ENCODE data around the gene HDAC1.
"Not testable (repeated sequence)": the region's sequence is repeated elsewhere in the genome, so short reads cannot be mapped to it uniquely, and the experiment has no call there.

Gene HDAC1

DNA sequence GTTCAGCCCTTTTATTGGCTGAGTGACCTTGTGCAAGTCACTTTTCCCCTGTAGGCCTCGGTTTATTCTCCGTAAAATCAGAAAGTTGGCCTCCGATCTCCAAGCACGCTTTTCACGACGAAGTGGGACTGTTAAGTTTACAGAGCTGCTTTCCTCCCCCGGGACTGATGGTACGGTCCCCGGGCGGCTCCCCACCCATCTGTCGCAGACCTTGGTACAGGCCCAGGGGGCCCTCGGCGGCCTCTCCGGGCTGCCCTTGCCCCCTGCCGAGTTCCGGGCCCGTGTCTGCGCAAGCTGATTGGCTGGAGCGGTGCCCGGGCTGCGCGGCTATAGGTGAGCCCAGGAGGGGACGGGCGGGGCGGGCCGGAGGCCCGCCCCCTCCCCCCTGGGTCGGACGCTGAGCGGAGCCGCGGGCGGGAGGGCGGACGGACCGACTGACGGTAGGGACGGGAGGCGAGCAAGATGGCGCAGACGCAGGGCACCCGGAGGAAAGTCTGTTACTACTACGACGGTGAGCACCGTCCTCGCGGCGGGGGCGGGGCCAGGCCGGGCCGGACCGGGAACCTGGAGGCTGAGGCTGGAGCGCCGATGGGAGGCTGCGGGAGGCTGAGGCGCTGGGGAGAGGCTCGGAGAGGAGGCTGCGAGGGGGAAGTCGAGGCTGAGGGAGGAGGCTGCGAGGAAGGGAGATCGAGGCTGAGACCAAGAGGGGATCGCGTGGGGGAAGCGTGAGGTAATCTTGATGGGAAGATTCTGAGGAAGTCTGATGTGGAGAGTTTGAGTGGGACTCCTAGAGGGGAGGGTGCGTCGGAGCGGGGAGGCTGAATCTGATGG, at the start of gene HDAC1:
TSS of gene HDAC1 (plus strand) at position 376 of the 831 bp plus-strand sequence. CDS start at position 463, 87 bp downstream.
- DNase-seq, result peak; percentile 94

DNA sequence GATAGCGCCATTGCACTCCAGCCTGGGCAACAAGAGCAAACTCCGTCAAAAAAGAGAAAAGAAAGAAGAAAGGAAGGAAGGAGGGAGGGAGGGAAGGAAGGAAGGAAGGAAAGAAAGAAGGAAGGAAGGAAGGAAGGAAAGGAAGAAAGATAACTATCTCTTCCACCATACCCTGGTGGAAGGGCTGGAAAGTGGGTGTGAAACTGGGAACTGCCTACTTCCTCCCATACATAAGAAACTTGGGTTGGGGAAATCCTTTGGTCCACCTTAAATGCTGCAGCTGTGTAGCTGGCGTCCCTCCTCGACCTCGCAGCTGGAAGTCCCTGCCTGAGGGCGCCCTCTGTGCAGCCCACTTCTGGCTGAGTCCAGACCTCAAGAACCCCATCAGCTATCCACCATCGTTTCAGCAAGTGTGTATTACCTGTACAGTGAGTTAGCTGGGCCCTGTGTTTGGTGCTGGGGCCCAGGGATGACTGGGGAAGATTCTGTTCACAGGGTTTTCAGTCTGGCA, 49.5 kb upstream of the HDAC1 start:
- DNase-seq, result no peak

DNA sequence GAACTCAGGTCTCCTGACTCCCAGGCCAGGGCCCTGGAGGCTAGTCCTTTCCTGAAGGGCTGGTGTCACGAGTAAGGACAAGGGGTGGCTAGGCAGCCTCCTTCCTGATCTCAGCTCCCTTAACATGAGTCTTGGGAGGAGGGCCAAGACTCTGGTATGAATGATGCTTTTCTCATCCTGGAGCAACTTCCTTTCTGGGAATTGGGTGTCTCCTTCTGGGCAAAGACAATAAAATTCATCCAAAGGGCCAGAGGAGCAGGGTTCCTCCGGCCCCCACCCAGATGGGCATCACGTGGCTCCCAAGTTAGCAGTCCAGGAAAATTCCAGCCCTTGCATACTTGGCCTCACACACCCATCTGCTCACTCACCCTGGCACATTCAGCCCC, 45.0 kb upstream of the HDAC1 start, which contains the start of gene FAM167B:
TSS of gene FAM167B (plus strand) at position 335 of the 386 bp plus-strand sequence. CDS start 200 bp downstream, outside the sequence.
- DNase-seq, result no peak

DNA sequence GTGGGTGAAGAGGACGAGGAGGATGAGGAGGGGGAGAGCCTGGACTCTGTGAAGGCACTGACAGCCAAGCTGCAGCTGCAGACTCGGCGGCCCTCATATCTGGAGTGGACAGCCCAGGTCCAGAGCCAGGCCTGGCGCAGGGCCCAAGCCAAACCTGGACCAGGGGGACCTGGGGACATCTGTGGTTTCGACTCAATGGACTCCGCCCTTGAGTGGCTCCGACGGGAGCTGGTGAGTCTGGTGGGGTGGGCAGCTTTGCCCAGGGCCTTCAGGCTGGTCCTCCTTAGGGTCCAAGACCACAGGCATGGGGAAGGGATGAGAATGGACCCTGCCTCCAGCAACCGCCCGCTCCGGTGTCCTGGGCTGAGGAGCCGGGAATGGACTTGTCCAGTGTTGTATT, 44.4 kb upstream of the HDAC1 start:
- no peak for DNase-seq

DNA sequence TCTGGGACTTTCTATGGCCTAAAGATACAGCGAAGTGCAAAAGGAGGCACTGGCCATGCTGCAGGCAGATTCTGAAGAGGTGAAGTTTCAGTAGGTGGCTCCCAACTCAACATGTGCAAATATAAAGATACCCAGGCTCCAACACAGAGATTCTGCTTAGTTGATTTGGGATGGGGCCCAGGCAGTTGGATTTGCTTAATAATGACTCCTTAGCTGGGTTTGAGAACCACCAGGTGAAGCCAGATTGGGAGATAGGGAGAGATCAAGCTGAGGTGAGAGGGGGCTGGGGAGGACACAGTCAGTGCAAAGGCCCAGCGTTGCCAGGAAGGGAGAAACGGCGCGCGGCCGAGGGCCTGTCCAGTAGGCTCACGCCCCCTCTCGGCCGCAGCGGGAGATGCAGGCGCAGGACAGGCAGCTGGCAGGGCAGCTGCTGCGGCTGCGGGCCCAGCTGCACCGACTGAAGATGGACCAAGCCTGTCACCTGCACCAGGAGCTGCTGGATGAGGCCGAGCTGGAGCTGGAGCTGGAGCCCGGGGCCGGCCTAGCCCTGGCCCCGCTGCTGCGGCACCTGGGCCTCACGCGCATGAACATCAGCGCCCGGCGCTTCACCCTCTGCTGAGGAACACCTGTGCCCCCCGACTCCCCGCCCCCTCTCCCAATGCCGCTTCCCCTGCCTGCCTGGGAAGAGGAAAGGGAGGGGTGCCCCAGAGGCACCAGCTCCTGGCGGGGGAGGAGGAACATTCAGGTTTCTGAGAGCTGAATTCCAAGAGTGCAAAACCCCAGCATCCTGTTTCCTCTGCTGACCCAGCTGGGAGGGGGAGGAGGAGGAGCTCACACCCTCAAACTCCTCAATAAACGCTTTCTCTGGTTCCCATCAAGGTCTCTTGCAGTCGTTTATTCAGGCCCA, 43.6 kb upstream of the HDAC1 start:
- DNase-seq, result peak; percentile 87

DNA sequence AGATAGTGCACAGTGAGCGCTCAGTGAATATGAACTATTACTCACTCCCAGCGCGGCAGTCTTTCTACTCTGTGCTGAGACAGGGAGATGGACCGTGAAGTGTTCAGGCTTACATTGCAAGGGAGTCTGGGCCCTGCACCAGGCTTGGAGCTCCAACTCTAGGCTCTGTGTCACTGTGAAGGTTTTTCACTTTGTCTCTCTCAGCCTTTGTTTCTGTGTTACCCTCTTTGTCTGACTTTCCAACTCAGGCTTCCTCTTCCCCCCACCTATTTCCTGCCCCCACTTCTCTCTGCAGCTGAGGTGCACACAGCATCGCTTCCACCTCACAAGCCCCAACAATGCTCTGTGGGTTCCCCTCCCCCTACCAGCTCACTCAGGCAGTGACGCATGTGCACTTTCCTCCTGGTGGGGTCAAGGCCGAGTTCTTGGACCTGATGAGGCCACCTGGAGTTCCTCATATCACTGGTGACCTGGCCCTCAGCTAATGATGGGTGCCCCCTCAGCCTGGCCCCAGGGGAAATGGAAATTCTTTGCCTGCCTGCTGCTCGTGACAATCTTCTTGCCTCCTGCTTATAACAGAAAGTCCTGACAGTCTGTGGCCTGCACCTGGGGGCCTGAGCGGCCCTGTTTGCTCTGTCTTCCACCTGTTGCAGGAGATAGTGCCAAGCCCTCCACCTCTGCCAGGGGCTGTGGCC, 41.9 kb upstream of the HDAC1 start:
- DNase-seq, result no peak

DNA sequence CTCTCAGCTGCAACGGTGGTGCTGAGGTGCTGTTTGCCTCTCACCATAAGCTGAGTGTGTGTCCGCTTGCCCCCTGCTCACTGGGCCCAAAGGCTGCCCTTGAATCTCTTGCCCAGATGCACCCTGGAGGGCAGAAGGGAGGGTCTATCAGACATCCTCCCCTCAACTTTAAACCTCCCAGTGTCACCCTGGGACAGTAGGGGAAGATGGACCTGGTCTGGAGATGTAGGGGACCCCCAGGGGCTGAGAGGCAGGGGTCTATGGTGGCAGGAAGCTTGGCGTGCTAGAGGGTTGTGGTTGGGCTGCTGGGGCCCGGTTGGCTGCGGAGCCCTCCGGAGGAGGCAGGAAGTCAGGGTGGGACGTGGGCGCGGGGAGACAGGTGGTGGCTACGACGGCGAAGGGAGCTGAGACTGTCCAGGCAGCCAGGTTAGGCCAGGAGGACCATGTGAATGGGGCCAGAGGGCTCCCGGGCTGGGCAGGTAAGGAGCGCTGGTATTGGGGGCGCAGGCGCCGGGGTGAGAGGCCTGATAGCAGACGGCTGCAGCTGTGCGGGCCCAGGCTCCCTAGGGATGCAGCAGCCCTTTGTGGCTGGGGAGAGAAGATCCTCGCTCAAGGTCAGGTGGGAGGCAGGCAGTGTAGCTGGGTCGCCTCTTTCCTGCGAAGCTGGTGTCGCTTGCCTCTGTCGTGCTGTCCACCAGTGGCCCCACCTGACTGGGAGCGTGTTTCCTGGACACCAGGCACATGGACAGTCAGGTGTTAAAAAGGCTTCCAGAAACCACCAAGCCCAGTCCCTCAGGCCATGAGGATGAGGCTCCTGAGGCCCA, 40.8 kb upstream of the HDAC1 start, which contains the start of gene LCK:
TSS of gene LCK (plus strand) at position 373 of the 824 bp plus-strand sequence. CDS start 23,065 bp downstream, outside the sequence.
- no peak for DNase-seq

DNA sequence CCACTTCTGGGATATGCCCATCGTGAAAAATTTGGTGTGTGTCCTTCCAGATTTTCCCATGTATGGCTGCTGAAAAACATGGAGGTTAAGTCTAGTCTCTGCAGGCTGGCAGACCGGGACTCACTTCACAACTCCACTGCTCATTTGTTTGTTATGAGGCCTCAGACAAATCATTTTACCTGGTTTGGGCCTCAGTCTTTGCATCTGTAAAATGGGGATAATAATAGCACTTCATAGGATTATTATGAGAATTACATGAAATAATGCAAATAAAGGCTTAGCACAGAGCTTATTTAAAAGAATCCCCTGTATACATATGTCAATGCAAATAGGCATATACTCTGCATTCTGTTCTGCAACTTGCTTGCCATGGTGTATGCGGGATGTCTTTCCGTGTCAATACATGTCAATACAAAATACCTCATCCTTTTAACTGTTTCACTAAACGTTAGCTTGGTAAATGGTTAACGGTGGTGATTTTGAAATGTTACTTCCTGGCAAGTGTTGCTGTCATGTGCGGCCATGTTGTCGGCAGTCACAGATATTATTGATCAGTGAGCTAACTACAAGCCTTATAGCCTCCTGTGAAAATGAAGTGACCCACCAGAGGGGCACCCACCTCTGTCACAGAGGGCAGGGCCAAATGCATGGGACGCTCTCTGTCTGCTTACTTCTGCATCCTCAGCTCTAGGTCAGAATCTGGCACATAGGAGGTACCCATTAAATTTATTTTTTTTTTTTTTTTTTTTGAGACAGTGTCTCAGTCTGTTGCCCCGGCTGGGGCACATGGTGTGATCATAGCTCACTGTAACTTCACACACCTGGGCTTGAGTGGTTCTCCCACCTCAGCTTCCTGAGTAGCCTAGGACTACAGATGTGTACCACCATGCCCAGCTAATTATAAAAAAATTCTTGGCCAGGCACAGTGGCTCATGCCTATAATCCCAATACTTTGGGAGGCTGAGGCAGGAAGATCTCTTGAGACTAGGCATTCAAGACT, 36.5 kb upstream of the HDAC1 start:
- DNase-seq, result no peak

DNA sequence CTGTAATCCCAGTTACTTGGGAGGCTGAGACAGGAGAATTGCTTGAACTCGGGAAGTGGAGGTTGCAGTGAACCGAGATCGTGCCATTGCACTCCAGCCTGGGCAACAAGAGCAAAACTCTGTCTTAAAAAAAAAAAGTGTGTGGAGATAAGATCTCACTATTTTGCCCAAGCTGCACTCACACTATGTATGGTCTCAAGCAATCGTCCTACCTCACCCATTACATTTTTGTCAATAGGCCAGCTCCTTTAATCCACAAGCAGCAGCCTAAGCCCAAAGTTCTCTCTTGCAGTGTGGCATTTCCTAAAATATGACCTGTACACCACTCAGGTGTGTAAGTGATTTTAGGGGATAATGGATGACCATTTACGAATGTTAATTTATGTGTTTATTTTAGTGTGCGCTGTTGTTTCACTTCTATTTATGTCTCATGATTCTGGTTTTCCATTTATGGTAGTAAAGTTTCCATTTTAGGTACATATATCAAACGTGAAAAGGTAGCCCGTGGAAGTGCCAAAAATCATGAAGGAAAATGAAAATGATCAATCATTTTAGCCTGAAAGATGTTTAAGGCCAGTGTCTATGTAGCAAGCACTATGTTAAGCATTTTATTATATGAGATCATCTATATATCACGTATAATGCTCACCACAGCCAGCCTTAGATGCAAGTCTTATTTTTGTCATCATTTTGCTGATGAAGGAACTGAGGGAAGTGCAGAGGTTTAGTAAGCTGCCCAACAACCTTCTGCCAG, 35.2 kb upstream of the HDAC1 start:
- no peak for DNase-seq

DNA sequence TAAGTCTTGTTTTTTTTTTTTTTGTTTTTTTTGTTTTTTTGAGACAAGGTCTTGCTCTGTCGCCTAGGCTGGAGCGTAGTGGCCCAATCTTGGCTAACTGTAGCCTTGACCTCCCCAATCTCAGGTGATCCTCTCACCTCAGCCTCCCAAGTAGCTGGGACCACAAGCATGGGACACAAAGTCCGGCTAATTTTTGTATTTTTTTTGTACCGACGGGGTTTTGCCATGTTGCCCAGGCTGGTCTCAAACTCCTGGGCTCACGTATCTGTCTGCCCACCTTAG, 34.7 kb upstream of the HDAC1 start:
- no peak for DNase-seq

DNA sequence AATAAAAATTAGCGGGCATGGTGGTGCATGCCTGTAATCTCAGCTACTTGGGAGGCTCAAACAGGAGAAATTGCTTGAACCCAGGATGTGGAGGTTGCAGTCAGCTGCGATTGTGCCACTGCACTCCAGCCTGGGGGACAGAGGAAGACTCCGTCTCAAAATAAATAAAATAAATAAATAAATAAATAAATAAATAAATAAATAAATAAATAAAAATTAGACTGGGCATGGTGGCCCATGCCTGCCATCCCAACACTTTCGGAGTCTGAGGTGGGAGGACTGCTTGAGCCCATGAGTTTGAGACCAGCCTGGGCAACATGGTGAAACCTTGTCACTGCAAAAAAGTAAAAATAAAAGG, 28.7 kb upstream of the HDAC1 start:
- DNase-seq, result not testable (repeated sequence)

DNA sequence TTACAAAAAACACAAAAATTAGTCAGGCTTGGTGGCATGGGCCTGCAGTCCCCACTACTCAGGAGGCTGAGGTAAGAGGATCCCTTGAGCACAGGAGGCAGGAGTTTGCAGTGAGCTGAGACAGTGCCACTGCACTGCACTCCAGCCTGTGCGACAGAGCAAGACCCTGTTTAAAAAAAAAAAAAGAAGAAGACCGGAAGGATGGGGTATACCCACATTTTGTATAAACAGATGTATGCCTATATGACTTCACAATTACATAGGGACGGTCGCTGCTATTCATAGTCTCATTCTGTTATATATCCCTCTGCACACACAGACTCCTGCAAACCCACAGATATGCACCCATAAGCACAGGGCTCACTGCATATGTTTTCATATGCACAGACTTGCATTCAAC, 28.1 kb upstream of the HDAC1 start:
- no peak for DNase-seq

DNA sequence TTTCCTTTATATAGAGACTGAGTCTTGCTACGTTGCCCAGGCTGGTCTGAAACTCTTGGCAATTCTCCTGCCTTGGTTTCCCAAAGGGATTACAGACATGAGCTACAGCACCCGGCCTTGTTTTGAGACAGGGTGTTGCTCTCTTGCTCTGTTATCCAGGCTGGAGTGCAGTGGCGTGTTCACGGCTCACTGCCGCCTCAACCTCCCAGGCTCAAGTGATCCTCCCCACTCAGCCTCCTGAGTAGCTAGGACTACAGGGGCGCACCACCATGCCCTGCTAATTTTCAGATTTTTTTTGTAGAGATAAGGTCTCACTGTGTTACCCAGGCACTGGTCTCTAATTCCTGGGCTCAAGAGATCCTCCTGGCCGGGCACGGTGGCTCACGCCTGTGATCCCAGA, 26.0 kb upstream of the HDAC1 start:
- no peak for DNase-seq

DNA sequence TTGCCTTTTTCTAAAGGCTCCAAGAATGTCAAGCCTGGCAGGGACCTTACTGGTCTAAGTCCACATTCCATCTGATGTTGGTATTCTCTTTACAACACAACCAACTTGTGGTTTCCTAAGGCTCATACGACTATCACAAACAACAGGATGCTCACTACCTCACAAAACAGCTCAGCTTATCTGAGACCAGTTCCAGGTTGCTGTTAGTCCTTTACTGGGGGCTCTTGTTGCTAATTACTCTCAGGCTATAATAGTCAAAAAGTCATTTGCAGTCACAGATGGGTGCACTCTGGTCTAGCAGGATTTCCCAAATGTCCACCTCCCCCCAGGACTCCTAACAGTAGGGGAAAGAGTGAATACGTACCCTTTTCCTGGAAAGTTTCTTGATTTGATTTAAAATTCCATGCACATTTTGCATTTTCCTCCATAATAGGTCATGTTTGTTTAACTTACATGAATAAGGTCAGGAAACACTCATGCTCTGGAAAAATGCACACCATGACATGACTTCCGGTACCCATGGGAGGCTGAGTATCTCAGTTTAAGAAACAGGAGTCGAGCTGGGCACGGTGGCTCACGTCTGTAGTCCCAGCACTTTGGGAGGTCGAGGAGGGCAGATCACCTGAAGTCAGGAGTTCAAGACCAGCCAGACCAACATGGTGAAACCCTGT, 24.8 kb upstream of the HDAC1 start:
- no peak for DNase-seq

DNA sequence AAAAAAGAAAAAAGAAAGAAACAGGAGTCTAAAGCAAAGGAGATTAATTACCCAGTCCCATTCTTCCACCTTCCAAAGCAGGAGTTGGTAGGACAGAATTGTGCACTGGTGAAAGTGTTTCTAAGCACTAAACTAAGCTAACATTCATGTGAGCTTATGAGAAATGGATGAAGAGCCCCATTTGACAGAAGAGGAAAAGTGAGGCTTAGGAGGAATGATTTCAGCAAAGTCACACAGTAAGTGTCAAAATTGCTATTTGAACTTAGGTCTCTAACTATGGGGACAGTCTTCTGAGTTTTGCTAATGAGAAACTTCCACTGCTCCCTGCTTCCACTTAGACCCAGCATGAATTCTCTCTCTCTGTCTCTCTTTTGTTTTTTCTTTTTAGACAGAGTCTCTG, 22.1 kb upstream of the HDAC1 start:
- no peak for DNase-seq

DNA sequence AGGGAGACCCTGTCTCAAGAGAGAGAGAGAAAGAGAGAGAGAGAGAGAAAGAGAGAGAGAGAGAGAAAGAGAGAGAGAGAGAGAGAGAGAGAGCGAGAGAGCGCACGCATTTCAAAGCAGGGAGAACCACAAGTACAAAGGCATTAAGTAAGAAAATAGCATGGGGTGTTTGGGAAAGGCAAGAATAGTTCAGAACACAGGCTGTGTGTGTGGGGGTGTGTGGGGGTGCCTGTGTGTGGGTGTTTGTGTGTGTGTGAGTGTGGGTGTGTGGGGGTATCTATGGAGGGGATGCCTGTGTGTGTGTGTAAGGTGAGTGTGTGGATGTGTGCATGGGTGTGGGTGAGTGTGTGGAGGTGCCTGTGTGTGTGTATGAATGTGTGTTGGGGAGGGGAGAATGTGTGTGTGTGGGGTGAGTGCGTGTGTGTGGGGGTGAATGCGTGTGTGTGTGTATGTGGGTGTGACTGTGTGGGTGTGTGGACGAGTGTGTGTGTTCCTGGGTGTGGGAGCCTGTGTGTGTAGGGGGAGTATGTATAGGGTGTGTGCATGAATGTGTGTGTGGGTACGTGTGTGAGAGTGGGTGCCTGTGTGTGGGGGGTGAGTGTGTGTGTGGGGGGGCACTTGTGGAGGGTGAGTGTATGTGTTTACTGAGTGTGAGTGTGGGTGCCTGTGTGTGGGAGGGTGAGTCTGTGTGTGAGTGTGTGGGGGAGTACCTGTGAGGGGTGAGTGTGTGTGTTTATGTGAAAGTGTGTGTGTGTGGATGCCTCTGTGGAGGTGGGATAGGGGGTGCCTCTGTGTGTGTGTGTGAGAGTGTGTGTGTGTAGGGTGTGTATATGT, 19.1 kb upstream of the HDAC1 start:
- no peak for DNase-seq

DNA sequence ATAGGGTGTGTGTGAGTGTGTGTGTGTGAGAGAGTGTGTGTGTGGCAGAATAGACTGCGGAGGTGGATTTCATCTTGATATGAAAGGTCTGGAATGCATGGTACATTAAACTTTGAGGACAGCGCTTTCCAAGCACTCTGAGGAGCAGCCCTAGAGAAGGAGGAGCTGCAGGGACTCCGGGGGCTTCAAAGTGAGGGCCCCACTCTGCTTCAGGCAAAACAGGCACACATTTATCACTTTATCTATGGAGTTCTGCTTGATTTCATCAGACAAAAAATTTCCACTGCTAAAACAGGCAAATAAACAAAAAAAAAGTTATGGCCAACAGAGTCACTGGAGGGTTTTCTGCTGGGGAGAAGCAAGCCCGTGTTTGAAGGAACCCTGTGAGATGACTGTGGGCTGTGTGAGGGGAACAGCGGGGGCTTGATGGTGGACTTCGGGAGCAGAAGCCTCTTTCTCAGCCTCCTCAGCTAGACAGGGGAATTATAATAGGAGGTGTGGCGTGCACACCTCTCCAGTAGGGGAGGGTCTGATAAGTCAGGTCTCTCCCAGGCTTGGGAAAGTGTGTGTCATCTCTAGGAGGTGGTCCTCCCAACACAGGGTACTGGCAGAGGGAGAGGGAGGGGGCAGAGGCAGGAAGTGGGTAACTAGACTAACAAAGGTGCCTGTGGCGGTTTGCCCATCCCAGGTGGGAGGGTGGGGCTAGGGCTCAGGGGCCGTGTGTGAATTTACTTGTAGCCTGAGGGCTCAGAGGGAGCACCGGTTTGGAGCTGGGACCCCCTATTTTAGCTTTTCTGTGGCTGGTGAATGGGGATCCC, 18.3 kb upstream of the HDAC1 start:
- no peak for DNase-seq
